Measurements from ENCODE around the gene MYCBP2.
"Not testable (repeated sequence)": the region's sequence is repeated elsewhere in the genome, so short reads cannot be mapped to it uniquely, and the experiment has no call there.

Gene MYCBP2

DNA sequence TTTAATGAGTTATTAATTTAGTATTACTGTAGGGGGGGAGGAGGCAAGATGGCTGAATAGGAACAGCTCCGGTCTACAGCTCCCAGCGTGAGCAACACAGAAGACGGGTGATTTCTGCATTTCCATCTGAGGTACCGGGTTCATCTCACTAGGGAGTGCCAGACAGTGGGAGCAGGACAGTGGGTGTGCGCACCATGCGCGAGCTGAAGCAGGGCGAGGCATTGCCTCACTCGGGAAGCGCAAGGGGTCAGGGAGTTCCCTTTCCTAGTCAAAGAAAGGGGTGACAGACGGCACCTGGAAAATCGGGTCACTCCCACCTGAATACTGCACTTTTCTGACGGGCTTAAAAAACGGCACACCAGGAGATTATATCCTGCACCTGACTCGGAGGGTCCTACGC lies 127.9 kb downstream of the MYCBP2 start:
- not testable (repeated sequence) for DNase-seq (ENCODE audit: low read depth)

- no peak for DNase-seq (ENCODE audit: low read depth)
Measured at GRCh38 chr13:77196052-77196618, 130.8 kb downstream of the MYCBP2 start.

DNA sequence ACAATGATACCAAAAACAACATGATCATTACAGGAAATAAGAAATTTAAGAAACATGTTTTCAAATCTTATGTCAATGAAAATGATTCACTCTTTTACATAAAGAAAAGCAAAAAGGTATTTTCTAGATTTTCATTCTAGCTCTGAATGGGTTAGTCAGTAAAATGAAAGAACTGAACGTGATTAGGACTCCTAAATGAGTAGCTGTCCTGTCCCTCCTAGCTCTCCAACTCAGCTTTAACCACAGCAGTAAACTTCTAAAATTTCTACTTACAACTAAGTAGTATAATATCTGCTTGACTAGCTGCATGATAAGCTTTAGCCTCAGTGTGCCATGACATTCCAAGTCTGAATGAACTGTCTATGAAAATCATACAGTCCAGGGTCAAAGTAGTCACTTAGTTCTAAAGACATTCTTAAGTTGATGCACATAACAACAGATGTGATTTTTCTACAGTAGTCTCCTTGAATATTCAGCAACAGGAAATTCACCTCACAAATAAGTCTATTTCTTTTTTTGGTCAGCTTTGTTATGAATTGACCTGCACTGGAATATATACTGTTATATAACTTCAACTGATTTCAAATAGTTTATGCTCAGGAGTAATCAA lies 136.4 kb downstream of the MYCBP2 start:
- DNase-seq (ENCODE audit: low read depth) = no peak

- DNase-seq (ENCODE audit: low read depth) = no peak
Measured at GRCh38 chr13:77185721-77186120, 141.2 kb downstream of the MYCBP2 start.

GRCh38 chr13:77184455-77184854 lies 142.4 kb downstream of the MYCBP2 start:
- no peak for DNase-seq (ENCODE audit: low read depth)

DNA sequence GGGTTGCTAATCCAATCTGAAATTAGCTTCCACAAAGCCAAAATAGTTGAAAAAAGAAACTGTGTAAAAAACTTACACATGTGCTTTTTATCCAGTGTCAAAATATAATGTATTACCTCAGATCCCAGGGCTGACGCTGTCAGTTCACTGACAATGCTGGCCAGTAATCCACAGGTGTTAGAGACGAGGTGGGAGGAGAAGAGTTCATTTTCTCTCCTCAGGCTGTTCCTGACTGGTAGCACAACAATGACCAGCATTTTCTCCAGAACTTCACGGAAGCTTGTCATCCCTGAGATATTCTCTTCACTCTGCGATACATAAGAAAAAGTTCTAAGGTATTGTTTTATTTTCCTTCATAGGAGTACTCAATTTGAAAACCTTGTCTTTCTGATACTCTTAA lies 146.9 kb downstream of the MYCBP2 start:
- no peak for DNase-seq (ENCODE audit: low read depth)

- no peak for DNase-seq (ENCODE audit: low read depth)
Measured at GRCh38 chr13:77177646-77178045, 149.2 kb downstream of the MYCBP2 start.

GRCh38 chr13:77176350-77176749 lies 150.5 kb downstream of the MYCBP2 start:
- no peak for DNase-seq (ENCODE audit: low read depth)

- no peak for DNase-seq (ENCODE audit: low read depth)
Measured at GRCh38 chr13:77172650-77173049, 154.2 kb downstream of the MYCBP2 start.

GRCh38 chr13:77171451-77171850 lies 155.4 kb downstream of the MYCBP2 start:
- no peak for DNase-seq (ENCODE audit: low read depth)

DNA sequence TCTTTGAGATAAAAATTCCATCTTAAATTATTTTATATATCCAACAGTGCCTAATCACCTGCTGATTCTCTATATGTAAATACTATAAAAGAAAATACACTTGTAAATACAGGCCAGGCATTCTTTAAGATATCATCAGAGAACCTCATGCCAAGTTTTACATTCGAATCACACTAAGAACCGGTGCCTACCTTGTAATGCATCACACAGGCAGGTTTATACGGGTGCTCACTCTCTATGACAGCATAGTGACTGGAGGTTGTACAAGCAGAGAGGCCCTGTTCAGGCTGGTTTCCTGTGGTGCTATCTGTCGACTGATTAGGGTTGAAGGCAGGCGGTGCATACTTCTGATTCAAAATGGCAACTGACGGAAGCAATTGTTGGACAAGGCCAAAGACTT lies 158.7 kb downstream of the MYCBP2 start:
- DNase-seq (ENCODE audit: low read depth) = no peak

GRCh38 chr13:77150651-77151050 lies 176.2 kb downstream of the MYCBP2 start:
- no peak for DNase-seq (ENCODE audit: low read depth)

DNA sequence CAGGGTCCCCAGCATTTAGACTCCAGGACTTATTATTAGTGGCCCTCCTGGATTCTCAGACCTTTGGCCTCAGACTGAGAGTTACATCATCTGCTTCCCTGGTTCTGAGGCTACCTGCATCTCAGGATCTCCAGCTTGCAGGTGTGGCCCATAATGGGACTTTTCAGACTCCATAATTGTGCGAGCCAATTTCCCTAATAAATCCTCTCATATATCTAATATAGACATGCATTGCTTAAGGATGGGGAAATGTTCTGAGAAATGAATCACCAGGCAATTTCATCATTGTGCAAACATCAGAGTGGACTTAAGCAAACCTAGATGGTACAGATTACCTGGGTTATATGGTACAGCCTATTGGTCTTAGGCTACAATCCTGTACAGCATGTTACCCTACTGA lies 183.5 kb downstream of the MYCBP2 start:
- DNase-seq (ENCODE audit: low read depth) = no peak

GRCh38 chr13:77139306-77139705 lies 187.6 kb downstream of the MYCBP2 start:
- DNase-seq (ENCODE audit: low read depth) = no peak

GRCh38 chr13:77138813-77139212 lies 188.1 kb downstream of the MYCBP2 start:
- DNase-seq (ENCODE audit: low read depth) = no peak

- no peak for DNase-seq (ENCODE audit: low read depth)
Measured at GRCh38 chr13:77136902-77137420, 189.9 kb downstream of the MYCBP2 start.

- no peak for DNase-seq (ENCODE audit: low read depth)
Measured at GRCh38 chr13:77124423-77124822, 202.5 kb downstream of the MYCBP2 start.

GRCh38 chr13:77118134-77118533 lies 208.8 kb downstream of the MYCBP2 start:
- DNase-seq (ENCODE audit: low read depth) = no peak

DNA sequence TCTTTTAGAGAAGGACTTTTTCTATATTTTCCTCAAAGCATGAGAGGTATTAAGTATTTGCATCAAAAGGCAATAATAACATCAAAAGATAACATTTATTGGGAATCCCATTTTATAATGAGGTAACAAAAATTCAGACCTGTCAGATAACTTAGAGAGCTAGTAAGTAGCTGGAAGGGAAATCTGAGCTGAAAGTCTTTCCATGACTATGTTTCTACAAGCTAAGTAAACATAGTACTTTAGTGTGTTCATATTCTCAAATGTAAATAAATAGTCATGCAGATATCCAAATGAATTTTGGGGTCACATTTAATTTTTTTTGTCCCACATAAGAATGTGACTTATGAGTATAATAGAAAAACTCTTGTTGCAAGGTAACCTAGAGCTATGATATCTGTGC lies 212.6 kb downstream of the MYCBP2 start:
- no peak for DNase-seq (ENCODE audit: low read depth)

DNA sequence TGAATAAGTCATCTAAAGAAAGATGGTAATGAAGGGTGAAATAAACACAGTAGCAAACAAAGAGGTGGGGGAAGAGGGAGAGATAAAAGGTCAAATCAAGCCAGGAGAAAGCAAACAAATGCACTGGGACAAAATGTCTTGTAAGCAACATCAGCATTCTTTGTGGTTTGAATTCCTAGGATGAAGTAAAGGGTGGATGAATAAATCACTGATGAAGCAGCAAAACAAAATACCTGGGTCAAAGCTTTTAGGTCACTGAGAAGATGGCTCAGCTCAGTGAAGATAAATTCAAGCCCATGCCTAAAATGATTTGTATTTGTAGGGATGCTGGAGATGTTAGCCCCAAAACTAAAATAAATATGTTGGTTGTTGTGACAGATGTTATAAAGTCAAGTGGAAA lies 213.4 kb downstream of the MYCBP2 start:
- DNase-seq (ENCODE audit: low read depth) = no peak

DNA sequence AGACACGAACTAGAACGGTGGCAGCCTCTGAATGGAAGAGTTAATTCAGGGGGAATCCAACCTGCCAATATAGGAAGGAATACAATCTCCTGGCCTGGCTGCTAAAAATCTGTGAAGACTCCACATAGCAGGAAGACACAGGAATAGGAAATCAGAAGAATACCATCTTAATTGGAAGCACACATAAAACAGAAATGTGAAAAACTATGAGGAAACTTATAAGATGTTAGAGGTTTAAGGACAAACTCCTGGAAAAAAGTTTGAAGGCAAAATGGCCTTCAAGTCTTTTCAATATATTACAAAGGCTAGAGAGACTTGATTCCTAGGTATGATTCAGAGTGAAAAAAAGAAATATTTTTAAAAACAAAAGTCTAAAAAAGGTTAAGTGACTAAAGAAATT lies 221.8 kb downstream of the MYCBP2 start:
- DNase-seq (ENCODE audit: low read depth) = no peak

DNA sequence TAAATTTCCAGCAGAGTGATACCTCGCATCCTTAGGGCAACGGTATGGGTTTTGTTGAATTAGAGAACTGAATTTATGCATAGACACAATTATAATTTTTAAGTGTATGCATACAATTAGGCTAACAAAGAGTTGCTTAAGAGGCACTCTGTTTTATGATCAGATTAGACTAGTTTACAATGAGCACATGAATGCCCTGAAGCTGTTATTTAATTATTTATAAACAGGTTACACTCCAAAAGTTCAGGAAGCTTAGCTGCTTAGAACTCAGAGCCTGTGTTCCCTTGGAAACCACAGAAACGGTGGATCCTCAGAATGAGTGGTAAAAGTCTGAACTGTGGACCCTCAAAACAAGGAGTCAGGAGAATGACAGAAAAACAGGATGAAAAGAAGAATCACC lies 227.5 kb downstream of the MYCBP2 start:
- DNase-seq (ENCODE audit: low read depth) = no peak

- no peak for DNase-seq (ENCODE audit: low read depth)
Measured at GRCh38 chr13:77095288-77095687, 231.6 kb downstream of the MYCBP2 start.

GRCh38 chr13:77094773-77095172 lies 232.1 kb downstream of the MYCBP2 start:
- no peak for DNase-seq (ENCODE audit: low read depth)

Data from T-helper 22 cell (primary cell).